Measurements from ENCODE around the gene COPB2. TPM values are rescaled to one million over a fixed set of nuclear protein-coding genes. Genes with fewer than 3 reads are reported as not detected.

COPB2 gene
- total RNA-seq, 4 donors from 2014 or later = 46.7 to 59.3 (median 51.2) TPM

- WGBS = 43% methylated on average over 7 of the region's 7 CpGs
- TF ChIP-seq EP300 (IDR thresholded peaks at IDR 0.05) = no peak
- TF ChIP-seq POLR2A (IDR thresholded peaks at IDR 0.05) = no peak
- no peak for TF ChIP-seq POLR2AphosphoS5 (IDR thresholded peaks at IDR 0.05)
- TF ChIP-seq, protein P1, sequence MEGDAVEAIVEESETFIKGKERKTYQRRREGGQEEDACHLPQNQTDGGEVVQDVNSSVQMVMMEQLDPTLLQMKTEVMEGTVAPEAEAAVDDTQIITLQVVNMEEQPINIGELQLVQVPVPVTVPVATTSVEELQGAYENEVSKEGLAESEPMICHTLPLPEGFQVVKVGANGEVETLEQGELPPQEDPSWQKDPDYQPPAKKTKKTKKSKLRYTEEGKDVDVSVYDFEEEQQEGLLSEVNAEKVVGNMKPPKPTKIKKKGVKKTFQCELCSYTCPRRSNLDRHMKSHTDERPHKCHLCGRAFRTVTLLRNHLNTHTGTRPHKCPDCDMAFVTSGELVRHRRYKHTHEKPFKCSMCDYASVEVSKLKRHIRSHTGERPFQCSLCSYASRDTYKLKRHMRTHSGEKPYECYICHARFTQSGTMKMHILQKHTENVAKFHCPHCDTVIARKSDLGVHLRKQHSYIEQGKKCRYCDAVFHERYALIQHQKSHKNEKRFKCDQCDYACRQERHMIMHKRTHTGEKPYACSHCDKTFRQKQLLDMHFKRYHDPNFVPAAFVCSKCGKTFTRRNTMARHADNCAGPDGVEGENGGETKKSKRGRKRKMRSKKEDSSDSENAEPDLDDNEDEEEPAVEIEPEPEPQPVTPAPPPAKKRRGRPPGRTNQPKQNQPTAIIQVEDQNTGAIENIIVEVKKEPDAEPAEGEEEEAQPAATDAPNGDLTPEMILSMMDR (IDR thresholded peaks at IDR 0.05) = peak; percentile 63 to 66
Measured at GRCh38 chr3:139427283-139428060, 38.0 kb upstream of the COPB2 start.

DNA sequence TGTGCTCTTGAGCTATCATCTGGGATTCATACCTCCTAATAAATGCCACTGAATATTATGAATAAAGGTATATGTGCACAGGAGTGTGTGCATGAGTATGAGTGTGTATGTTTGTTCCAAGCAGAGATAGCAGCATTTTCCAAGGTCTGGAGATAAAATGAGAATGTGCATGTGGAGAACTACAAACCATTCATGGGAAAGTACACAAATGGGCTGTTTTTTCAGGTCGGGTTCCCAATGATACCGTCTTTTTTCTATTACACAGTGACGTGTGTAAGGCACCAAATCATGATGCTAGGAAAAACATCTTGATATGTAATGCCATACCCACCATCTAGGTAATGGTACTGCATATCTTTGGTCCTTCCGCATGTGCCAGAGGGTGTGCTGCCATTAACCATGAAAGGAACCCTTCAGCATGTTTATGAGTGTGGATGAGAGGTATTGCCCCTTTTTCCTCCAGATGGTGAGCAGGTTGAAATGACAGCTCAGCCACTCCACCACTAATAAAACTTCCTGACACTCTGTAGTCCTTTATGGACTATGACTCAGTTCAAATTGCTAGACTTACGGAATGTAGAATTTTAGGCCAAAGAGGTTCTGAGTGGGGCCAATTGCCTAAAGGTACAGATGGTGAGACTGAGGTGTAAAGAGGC lies 36.4 kb upstream of the COPB2 start:
- H3K4me1 ChIP-seq = peaks cover 3% of the 10 kb centered on the region
- no peaks in the 10 kb centered on the region for H3K9me3 ChIP-seq
- WGBS = 69% methylated on average over 5 of the region's 5 CpGs
- no peaks in the 10 kb centered on the region for H3K27me3 ChIP-seq
- H3K4me3 ChIP-seq = no peak overlapping the region
- H3K27ac ChIP-seq = no peak overlapping the region
- TF ChIP-seq POLR2A (IDR thresholded peaks at IDR 0.05) (no peak), POLR2AphosphoS5 (IDR thresholded peaks at IDR 0.05) (no peak), EP300 (IDR thresholded peaks at IDR 0.05) (no peak)
- TF ChIP-seq, protein P1 (IDR thresholded peaks at IDR 0.05) = no peak
- DNase-seq (ENCODE audit: low spot score in 2 of 2) = no peak
- H3K36me3 ChIP-seq = peaks cover 16% of the 10 kb centered on the region

More at GRCh38 chr3:139427283-139428060, 38.0 kb upstream of the COPB2 start:
- no peaks in the 10 kb centered on the region for H3K9me3 ChIP-seq
- H3K4me1 ChIP-seq = peaks cover 3% of the 10 kb centered on the region
- H3K4me3 ChIP-seq = no peak overlapping the region
- no peak for DNase-seq (ENCODE audit: low spot score in 2 of 2)
- H3K27ac ChIP-seq = no peak overlapping the region
- no peaks in the 10 kb centered on the region for H3K27me3 ChIP-seq
- peaks cover 12% of the 10 kb centered on the region for H3K36me3 ChIP-seq

DNA sequence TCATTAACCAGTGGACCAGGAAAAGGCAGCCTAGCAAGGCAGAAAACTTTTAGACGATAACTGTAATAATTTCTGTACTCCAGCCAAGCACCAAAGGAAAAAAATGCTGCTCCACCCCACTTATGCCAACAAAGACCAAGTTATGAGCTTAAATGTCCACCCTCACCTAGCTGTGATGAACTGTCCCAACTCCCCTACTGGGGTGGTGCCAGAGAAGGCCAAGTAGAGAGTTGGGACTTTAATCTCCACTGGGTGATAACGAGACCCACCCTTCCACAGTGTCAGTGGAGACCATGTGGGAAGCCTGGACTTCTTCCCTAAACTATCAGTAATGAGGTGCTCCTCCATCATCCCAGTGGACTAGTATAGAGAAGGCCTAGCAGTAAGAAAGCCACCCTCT lies 33.8 kb upstream of the COPB2 start:
- H3K36me3 ChIP-seq = peaks cover 16% of the 10 kb centered on the region
- no peak overlapping the region for H3K4me3 ChIP-seq
- TF ChIP-seq POLR2AphosphoS5 (IDR thresholded peaks at IDR 0.05) (no peak), EP300 (IDR thresholded peaks at IDR 0.05) (no peak), POLR2A (IDR thresholded peaks at IDR 0.05) (no peak)
- TF ChIP-seq, protein P1 (IDR thresholded peaks at IDR 0.05) = no peak
- peaks cover 3% of the 10 kb centered on the region for H3K4me1 ChIP-seq
- H3K27ac ChIP-seq = no peak overlapping the region
- WGBS = 89% methylated on average over 2 of the region's 2 CpGs
- no peaks in the 10 kb centered on the region for H3K9me3 ChIP-seq
- no peaks in the 10 kb centered on the region for H3K27me3 ChIP-seq
- DNase-seq (ENCODE audit: low spot score in 2 of 2) = no peak

DNA sequence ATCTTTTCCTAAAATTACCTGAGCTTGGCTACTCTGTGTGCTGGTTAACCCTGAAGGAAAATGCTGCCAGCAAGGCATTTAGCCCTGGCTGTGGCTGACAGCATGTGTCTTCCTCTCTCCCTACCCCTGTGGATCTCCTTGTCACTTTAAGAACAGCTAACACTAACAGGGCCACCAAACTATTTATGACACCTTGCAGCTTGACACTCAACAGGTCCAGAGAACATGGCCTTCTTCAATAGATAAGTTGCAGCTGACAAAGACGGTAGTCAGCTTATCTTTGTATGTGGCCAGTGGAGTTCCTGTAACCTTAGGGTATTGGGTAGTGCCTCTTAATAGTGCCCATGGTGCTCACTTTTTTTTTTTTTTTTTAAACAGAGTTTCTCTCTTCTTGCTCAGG lies 32.0 kb upstream of the COPB2 start:
- no peaks in the 10 kb centered on the region for H3K27me3 ChIP-seq
- WGBS = 82% methylated on average over 1 of the region's 1 CpG
- H3K4me3 ChIP-seq = no peak overlapping the region
- TF ChIP-seq, protein P1 (IDR thresholded peaks at IDR 0.05) = no peak
- no peak for TF ChIP-seq POLR2A (IDR thresholded peaks at IDR 0.05)
- no peak for TF ChIP-seq EP300 (IDR thresholded peaks at IDR 0.05)
- no peak for TF ChIP-seq POLR2AphosphoS5 (IDR thresholded peaks at IDR 0.05)
- no peak overlapping the region for H3K27ac ChIP-seq
- peaks cover 16% of the 10 kb centered on the region for H3K36me3 ChIP-seq
- H3K4me1 ChIP-seq = no peaks in the 10 kb centered on the region
- DNase-seq (ENCODE audit: low spot score in 2 of 2) = no peak
- H3K9me3 ChIP-seq = no peaks in the 10 kb centered on the region

DNA sequence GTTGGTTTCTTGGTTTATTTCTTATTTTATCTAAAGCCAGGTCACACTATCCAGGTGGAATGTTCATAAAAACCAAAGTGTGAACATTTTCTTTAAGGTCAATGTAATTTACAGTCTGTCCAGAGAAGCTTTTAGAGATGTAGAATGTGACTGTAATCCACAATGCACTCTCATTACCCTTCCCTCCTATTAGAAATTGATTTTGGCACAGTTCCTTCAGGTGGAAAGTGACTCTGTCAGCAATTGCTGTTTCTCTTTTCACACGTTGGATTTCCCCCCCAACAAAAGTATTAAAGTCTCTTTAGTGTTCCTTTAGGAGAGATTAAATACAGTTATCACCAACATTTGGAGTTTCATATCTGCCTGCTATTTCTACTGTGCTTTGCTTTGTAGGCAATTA lies 31.6 kb upstream of the COPB2 start:
- DNase-seq (ENCODE audit: low spot score in 2 of 2) = no peak
- no peaks in the 10 kb centered on the region for H3K9me3 ChIP-seq
- TF ChIP-seq POLR2A (IDR thresholded peaks at IDR 0.05) (no peak), POLR2AphosphoS5 (IDR thresholded peaks at IDR 0.05) (no peak), EP300 (IDR thresholded peaks at IDR 0.05) (no peak)
- TF ChIP-seq, protein P1 (IDR thresholded peaks at IDR 0.05) = no peak
- 41% methylated on average over 1 of the region's 1 CpG for WGBS
- no peaks in the 10 kb centered on the region for H3K4me1 ChIP-seq
- H3K27ac ChIP-seq = no peak overlapping the region
- peaks cover 16% of the 10 kb centered on the region for H3K36me3 ChIP-seq
- no peaks in the 10 kb centered on the region for H3K27me3 ChIP-seq
- no peak overlapping the region for H3K4me3 ChIP-seq
